Measurements from ENCODE around the gene PDS5A. TPM values are rescaled to one million over a fixed set of nuclear protein-coding genes. Genes with fewer than 3 reads are reported as not detected.
A peak's percentile ranks its signal among the peaks of the same experiment; 100 is the strongest.
"Not testable (repeated sequence)": the region's sequence is repeated elsewhere in the genome, so short reads cannot be mapped to it uniquely, and the experiment has no call there.

PDS5A gene
- total and polyA plus RNA-seq, 2 of the 13 experiments (the other 11 are each of a cell fraction or from before 2014, with no cell fraction given), result 31.8 to 57.0 TPM

DNA sequence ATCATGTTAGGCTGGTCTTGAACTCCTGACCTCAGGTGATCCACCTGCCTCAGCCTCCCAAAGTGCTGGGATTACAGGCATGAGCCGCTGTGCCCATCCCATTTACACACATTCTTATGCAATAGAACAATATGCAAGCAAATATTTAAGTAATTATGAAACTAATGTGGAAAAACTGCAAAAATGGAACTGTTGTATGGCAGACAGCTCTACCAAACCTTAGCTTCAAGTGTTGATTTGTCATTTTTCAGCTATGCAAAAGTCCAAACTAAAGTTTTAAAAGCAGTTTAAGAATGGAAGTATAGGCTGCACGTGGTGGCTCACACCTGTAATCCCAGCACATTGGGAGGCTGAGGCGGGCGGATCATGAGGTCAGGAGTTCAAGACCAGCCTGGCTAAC, 11.7 kb upstream of the PDS5A start:
- POLR2A ChIA-PET, result interaction anchor here (1.2 to 1.8 kb wide), 2 partner anchors 67 to 292 kb away, joined by 3 to 5 read pairs; partner anchors contain the start of genes N4BP2 and UBE2K
- CTCF ChIA-PET (ENCODE audit: low intra/inter-chr PET ratio, low total read pairs), result not testable (repeated sequence)
- 13% methylated on average over 4 of the region's 4 CpGs for WGBS (ENCODE audit: low lambda C conversion rate)

DNA sequence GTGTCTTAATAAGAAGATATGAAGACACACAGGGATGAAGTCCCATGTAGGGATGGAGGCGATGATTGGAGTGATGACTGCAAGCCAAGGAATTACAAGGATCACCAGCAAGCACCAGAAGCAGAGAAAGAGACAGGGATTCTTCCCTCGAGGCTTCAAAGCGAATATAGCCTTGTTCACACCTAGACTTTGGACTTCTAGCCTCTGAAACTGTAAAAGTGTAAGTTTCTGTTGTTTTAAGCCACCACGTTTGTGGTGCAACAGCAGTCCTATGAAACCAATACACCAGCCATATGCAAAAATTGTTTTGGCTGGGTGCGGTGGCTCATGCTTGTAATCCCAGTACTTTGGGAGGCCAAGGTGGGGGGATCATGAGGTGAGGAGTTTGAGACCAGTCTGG, 9.8 kb upstream of the PDS5A start:
- Histone ChIP-seq H3K79me2 (ENCODE audit: insufficient read depth, low read length) (no peaks in the 10 kb centered on the region), H3K4me3 (replicated peaks in 1 of 3; ENCODE audit: insufficient read depth in 1 of 3, low read depth in 2 of 3, low read length in 3 of 3) (no peak overlapping the region), H3K9ac (ENCODE audit: insufficient read depth, low read depth, low read length) (no peak overlapping the region), H4K20me1 (ENCODE audit: insufficient read depth, low read length) (no peaks in the 10 kb centered on the region), H3K4me1 (ENCODE audit: insufficient read depth, low read length) (peaks cover 36% of the 10 kb centered on the region), H3K27me3 (ENCODE audit: control insufficient read depth in 1 of 2, insufficient read depth in 2 of 2, low read length in 2 of 2) (no peaks in the 10 kb centered on the region), H3K36me3 (replicated peaks in 1 of 2; ENCODE audit: control insufficient read depth in 1 of 2, insufficient read depth in 2 of 2, low read length in 2 of 2) (no peaks in the 10 kb centered on the region), H2AFZ (ENCODE audit: low read length) (no peak overlapping the region), H3K9me3 (ENCODE audit: low read length) (no peaks in the 10 kb centered on the region), H3K4me2 (ENCODE audit: low read depth, low read length) (peak overlapping the region; percentile 35), H3K27ac (ENCODE audit: extremely low read length, insufficient read depth, low read length) (no peak overlapping the region)
- WGBS (ENCODE audit: low lambda C conversion rate), result 0% methylated on average over 5 of the region's 5 CpGs
- CTCF ChIA-PET (ENCODE audit: low intra/inter-chr PET ratio, low total read pairs), result no interaction called here
- ATAC-seq (peak; percentile 79), FAIRE-seq (peak; percentile 30), DNase-seq (ENCODE audit: low spot score) (peak; percentile 56)
- no TSS peak for BruUV-seq (replicated peaks)
- POLR2A ChIA-PET, result interaction anchor here (0.9 kb wide), 1 partner anchor 9 kb away, joined by 3 read pairs; the partner anchor contains the start of gene PDS5A
- intact Hi-C loops (cut with micrococcal nuclease; ENCODE audit: unreplicated experiment) (no loop called here), in situ Hi-C loops (cut with HindIII; ENCODE audit: extremely low pct_ligation_motif_present, low pct_unique_long_range_greater_than_20kb) (no loop called here)
- TF ChIP-seq BHLHE40 (IDR thresholded peaks at IDR 0.05; ENCODE audit: low read length) (0 out of 2 replicates have a peak, but pooled peaks have one; percentile 6), GATAD2A (CRISPR knock-in tag; IDR thresholded peaks at IDR 0.05) (0 out of 2 replicates have a peak, but pooled peaks have one; percentile 21), NCOR1 (IDR thresholded peaks at IDR 0.05; ENCODE audit: borderline replicate concordance, low read length) (peak; percentile 46; the same call in 1 of the 2 replicates), FOXP1 (IDR thresholded peaks at IDR 0.05) (no peak), FOXP1 (CRISPR knock-in tag; IDR thresholded peaks at IDR 0.05) (peak; percentile 61), BCL6 (CRISPR knock-in tag; IDR thresholded peaks at IDR 0.05) (0 out of 2 replicates have a peak, but pooled peaks have one; percentile 16), POGZ (CRISPR knock-in tag; IDR thresholded peaks at IDR 0.05) (peak; percentile 30; the same call in 1 of the 2 replicates), HNF4A (CRISPR knock-in tag; IDR thresholded peaks at IDR 0.05) (peak; percentile 70), TCF7 (IDR thresholded peaks at IDR 0.05; ENCODE audit: low read depth) (peak; percentile 46; the same call in 1 of the 2 replicates)
- TF ChIP-seq, protein P1, sequence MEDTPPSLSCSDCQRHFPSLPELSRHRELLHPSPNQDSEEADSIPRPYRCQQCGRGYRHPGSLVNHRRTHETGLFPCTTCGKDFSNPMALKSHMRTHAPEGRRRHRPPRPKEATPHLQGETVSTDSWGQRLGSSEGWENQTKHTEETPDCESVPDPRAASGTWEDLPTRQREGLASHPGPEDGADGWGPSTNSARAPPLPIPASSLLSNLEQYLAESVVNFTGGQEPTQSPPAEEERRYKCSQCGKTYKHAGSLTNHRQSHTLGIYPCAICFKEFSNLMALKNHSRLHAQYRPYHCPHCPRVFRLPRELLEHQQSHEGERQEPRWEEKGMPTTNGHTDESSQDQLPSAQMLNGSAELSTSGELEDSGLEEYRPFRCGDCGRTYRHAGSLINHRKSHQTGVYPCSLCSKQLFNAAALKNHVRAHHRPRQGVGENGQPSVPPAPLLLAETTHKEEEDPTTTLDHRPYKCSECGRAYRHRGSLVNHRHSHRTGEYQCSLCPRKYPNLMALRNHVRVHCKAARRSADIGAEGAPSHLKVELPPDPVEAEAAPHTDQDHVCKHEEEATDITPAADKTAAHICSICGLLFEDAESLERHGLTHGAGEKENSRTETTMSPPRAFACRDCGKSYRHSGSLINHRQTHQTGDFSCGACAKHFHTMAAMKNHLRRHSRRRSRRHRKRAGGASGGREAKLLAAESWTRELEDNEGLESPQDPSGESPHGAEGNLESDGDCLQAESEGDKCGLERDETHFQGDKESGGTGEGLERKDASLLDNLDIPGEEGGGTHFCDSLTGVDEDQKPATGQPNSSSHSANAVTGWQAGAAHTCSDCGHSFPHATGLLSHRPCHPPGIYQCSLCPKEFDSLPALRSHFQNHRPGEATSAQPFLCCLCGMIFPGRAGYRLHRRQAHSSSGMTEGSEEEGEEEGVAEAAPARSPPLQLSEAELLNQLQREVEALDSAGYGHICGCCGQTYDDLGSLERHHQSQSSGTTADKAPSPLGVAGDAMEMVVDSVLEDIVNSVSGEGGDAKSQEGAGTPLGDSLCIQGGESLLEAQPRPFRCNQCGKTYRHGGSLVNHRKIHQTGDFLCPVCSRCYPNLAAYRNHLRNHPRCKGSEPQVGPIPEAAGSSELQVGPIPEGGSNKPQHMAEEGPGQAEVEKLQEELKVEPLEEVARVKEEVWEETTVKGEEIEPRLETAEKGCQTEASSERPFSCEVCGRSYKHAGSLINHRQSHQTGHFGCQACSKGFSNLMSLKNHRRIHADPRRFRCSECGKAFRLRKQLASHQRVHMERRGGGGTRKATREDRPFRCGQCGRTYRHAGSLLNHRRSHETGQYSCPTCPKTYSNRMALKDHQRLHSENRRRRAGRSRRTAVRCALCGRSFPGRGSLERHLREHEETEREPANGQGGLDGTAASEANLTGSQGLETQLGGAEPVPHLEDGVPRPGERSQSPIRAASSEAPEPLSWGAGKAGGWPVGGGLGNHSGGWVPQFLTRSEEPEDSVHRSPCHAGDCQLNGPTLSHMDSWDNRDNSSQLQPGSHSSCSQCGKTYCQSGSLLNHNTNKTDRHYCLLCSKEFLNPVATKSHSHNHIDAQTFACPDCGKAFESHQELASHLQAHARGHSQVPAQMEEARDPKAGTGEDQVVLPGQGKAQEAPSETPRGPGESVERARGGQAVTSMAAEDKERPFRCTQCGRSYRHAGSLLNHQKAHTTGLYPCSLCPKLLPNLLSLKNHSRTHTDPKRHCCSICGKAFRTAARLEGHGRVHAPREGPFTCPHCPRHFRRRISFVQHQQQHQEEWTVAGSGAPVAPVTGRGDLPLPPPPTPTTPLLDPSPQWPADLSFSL (CRISPR knock-in tag; IDR thresholded peaks at IDR 0.05), result peak; percentile 52; the same call in 1 of the 2 replicates

More for the DNA sequence above, 11.7 kb upstream of the PDS5A start:
- ATAC-seq; H3K4me2 ChIP-seq (ENCODE audit: low read depth, low read length); intact Hi-C loops (cut with micrococcal nuclease; ENCODE audit: unreplicated experiment); BruUV-seq (replicated peaks); H2AFZ ChIP-seq (ENCODE audit: low read length); H4K20me1 ChIP-seq (ENCODE audit: insufficient read depth, low read length); H3K36me3 ChIP-seq (replicated peaks in 1 of 2; ENCODE audit: control insufficient read depth in 1 of 2, insufficient read depth in 2 of 2, low read length in 2 of 2); H3K4me3 ChIP-seq (replicated peaks in 1 of 3; ENCODE audit: insufficient read depth in 1 of 3, low read depth in 2 of 3, low read length in 3 of 3); H3K79me2 ChIP-seq (ENCODE audit: insufficient read depth, low read length); H3K9ac ChIP-seq (ENCODE audit: insufficient read depth, low read depth, low read length); H3K27me3 ChIP-seq (ENCODE audit: control insufficient read depth in 1 of 2, insufficient read depth in 2 of 2, low read length in 2 of 2); DNase-seq (ENCODE audit: low spot score); H3K27ac ChIP-seq (ENCODE audit: extremely low read length, insufficient read depth, low read length); in situ Hi-C loops (cut with HindIII; ENCODE audit: extremely low pct_ligation_motif_present, low pct_unique_long_range_greater_than_20kb); FAIRE-seq; H3K9me3 ChIP-seq (ENCODE audit: low read length): not testable (repeated sequence)
- TF ChIP-seq, protein P2, sequence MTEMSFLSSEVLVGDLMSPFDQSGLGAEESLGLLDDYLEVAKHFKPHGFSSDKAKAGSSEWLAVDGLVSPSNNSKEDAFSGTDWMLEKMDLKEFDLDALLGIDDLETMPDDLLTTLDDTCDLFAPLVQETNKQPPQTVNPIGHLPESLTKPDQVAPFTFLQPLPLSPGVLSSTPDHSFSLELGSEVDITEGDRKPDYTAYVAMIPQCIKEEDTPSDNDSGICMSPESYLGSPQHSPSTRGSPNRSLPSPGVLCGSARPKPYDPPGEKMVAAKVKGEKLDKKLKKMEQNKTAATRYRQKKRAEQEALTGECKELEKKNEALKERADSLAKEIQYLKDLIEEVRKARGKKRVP (CRISPR knock-in tag; IDR thresholded peaks at IDR 0.05), result peak in 1 of 2 experiments; percentile 26; a peak in 1 of 4 replicates
- TF ChIP-seq ADNP (CRISPR knock-in tag; IDR thresholded peaks at IDR 0.05) (peak; percentile 25; the same call in 1 of the 2 replicates), ZNF460 (CRISPR knock-in tag; IDR thresholded peaks at IDR 0.05; ENCODE audit: borderline replicate concordance) (peak; percentile 51; the same call in 1 of the 2 replicates)
- H3K4me1 ChIP-seq (ENCODE audit: insufficient read depth, low read length), result peaks cover 36% of the 10 kb centered on the region

Measured in HepG2 (cell line).